ENCODE data around the gene PLEKHA3. TPM values are rescaled to one million over a fixed set of nuclear protein-coding genes. Genes with fewer than 3 reads are reported as not detected.
"Not testable (repeated sequence)": the region's sequence is repeated elsewhere in the genome, so short reads cannot be mapped to it uniquely, and the experiment has no call there.

The PLEKHA3 gene
- total RNA-seq, result 10 to 100 TPM; 20.4 to 34.1 TPM

DNA sequence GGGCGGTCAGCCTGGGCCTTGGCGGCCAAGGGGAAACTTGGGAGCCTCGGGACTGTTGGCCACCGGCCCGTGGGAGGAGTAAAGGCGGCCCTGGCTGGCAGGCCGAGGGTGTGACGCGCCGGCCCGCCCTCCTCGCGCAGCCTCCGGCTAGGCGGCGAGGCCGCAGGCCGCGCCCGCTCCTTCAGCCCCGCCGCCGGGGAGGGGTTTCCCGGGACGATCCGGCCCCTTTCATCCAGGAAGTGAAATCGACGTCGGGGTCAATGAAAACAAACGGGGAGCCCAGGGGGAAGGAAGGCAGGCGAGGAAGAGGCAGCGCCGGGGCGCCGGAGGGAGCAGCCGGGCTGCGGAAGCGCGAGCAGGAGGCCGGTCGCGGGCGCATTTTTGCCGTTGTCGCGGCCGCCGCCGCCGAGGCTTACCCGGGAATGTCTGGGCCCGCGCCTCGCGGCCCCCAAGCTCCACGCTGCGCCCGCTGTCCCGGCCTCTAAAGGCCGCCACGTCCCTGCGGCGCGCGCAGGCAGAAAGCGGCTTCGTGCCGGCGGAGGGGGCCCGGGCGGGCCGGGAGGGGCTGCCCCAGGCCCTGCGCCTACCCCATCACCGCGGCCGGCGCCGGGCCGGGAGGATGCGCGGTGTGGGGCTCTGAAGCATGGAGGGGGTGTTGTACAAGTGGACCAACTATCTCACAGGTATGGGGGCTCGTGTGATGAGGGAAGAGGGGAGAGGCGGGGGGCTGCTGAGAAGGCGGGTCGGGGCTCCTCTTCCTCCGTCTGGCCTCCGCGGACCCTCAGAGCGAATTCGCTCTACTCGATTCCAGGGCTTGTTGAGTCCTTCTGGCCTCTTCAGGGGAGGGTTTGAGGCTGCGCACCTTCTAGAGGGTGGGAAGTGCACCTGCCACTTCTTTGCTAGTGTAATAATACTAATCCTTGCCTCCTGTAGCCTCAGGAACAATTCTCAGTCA is at the start of gene PLEKHA3:
Gene PLEKHA3 (plus strand): TSS at position 231 of the 955 bp plus-strand sequence. CDS start 413 bp downstream, at position 644.
- Mint-ChIP-seq H3K36me3 (peaks cover 5 to 8% of the 10 kb centered on the region in 2 donors), H3K27ac (peak within 1 kb of the TSS; percentile 90 to 96), H3K9me3 (no peaks in the 10 kb centered on the region)
- peak; percentile 77 to 82 for ATAC-seq
- DNase-seq (ENCODE audit: low spot score in 2 of 2), result peak; percentile 73 to 89

DNA sequence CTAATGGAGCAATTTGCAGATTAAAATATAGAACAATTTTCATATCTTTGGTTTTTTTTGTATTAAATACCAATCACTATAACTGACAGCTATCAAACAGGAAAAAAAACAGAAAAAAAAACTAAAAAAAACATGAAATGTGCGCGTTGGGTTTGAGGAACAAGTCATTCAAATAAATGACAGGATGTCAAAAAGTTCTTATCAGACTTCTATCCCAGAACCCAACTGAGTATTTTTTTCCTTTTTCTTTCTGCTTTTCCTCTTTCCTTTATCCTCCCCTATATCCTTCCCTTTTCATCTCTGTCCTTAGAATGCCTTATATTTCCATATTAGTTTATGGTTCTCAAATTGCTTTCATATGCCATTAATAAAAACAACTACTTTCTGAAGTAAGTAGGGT is 43.6 kb upstream of the PLEKHA3 start:
- H3K9me3 Mint-ChIP-seq, result no peaks in the 10 kb centered on the region
- H3K27ac Mint-ChIP-seq, result no peak overlapping the region
- DNase-seq (ENCODE audit: low spot score in 2 of 2) (no peak), ATAC-seq (no peak)
- H3K36me3 Mint-ChIP-seq, result peaks cover 10 to 17% of the 10 kb centered on the region in 2 donors

DNA sequence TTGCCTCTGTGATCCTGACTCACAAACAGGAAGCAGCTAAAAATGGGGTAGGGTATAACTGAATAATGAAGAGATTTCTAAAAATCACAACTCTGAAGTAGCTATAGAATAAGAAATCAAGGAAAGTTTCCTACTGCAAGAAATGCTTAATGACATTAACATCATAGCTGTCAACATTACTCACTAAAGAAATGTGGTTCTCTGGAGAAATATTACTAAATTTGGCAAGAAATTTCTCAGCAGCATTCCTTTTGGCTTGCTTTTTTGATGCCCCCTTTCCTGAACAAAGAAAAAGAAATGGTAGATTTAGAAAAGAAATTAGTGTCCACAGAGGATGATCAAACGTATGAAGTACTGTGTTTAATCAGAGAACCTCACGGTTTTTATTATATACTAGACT is 38.8 kb upstream of the PLEKHA3 start:
- H3K9me3 Mint-ChIP-seq, result no peaks in the 10 kb centered on the region
- H3K27ac Mint-ChIP-seq, result no peak overlapping the region
- H3K36me3 Mint-ChIP-seq, result peaks cover 5 to 10% of the 10 kb centered on the region in 2 donors
- no peak for ATAC-seq
- DNase-seq (ENCODE audit: low spot score in 2 of 2), result no peak

DNA sequence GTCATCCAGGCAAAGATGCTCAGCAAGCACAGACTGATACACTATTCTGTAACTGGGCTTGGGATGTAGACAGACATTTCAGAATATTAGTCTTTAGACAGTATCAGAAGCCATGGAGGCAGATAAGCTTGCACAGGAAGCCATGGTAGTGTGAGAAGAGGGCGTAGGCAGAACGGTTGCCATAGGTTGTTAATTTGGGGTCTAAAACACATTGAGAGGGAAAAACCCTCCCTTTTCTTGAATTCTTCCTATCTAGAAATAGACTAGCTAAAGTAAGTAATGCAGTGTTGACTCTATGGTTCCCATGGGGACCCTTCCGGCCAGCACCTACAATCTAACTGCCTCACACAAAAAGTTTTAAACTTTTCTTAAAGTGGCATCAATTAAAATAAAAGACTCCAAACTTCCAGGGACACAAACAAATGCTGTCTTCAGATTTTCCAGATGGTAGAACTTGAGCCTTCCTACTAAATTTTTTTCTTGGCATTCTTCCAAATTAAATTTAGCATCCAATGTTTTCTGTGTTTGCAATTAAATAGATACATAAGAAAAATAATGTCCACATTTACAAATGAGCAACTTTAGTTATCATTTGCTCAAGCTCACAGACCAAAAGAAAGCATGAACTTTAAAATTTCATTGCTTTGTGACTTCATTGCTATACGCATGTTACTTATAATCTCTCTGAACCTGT is 31.1 kb upstream of the PLEKHA3 start:
- Mint-ChIP-seq H3K27ac (peak overlapping the region in 1 of 2 donors; percentile 95), H3K36me3 (peaks cover 29 to 31% of the 10 kb centered on the region in 2 donors), H3K9me3 (no peaks in the 10 kb centered on the region)
- DNase-seq (ENCODE audit: low spot score in 2 of 2) (no peak), ATAC-seq (no peak)

DNA sequence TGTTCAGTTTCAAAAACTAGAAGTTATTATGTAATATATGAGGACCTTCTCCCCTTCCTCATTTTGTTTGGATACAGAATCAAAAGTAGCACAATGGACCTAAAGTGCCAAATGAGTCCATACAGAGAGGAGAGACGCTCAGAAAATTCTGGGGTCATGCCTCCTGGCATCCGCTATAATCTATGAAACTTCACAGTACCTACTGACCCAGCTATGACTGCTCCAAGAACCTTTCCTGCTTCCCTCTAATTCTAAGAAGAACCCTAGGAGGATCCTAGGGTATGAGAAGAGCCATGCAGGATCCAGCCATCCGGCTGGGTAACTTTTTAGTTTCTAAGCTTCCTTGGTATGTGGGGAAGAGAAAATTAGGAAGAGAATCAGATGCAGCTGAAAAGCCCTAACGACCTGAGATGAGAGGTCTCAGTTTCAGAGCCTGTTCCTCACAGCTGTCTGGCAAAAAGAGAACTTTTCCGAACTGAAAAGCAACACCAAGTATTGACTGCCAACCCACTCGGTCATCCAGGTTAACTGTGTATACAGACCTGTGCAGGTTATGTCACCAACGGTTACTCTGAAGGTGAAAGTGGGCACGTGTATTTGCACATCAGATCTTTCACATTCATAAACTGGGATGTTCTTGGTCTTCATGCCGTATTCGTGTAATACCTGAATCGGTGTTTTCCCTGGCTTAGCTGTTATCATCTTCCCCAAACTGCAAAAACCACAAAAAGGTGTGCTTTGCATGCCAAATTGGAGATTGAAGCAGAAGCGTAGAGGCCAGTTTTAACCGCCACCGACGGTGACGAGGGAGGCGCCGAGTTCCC is 30.3 kb upstream of the PLEKHA3 start:
- ATAC-seq, result peak in 1 of 2 donors; percentile 1

DNA sequence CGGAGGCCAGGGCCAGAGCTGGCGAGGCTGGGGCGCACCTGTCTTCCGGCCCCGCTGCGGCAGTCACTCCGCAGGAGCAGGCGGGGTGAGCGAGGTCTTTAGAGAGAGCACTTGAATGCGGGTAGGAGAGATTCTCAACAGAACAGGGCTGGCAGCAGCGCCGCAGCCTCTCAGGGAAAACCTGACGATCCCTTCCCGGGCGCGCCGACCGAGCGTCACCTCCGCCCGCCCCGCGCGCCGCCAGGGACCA is 29.8 kb upstream of the PLEKHA3 start:
- Mint-ChIP-seq H3K27ac (peak overlapping the region; percentile 92 to 95), H3K9me3 (peaks cover 0 to 6% of the 10 kb centered on the region in 2 donors), H3K36me3 (peaks cover 29 to 31% of the 10 kb centered on the region in 2 donors)
- DNase-seq (ENCODE audit: low spot score in 2 of 2) (peak in 1 of 2 donors; percentile 89), ATAC-seq (peak in 1 of 2 donors; percentile 66)

More for the DNA sequence above, 30.3 kb upstream of the PLEKHA3 start:
- Mint-ChIP-seq H3K9me3 (peaks cover 0 to 5% of the 10 kb centered on the region in 2 donors), H3K27ac (peak overlapping the region; percentile 92 to 95), H3K36me3 (peaks cover 29 to 31% of the 10 kb centered on the region in 2 donors)
- DNase-seq (ENCODE audit: low spot score in 2 of 2), result no peak

DNA sequence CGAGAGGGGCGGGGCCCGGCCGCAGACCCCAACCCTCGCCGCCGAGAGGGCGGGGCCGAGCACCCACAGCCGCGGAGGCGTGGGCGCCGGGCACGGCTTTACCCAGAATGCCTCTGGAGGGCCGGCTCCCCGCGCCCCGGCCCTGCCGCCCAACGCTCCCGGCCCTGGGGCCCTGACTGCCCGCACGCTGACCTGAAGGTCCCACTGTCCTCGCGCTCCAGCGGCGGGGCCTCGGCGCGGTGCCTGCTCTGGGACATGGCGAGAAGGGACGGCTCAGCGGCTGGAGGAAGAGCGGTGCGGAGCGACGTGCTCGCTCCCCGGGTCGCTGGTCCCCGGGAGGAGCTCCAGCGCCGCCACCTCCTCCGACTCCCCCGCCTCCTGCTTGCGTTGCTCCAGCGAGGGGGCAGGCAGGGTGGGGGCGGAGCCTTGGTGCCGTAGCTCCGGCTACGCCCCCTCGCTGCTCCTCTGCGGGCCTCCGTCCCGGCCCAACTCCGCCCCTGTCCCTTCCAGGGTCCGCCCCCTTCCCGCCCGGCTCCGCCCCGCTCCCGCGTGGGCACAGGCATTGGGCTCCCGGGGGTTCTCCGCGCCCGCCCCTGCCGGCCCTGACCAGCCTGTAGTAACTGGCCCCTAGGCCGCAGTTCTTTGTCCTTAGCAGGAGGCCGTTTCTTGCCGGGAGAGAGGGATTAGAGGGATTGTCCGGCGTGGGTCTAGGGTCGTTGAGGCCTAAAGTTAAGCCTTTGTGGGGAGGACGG is 29.3 kb upstream of the PLEKHA3 start, which contains the start of the genes PJVK and PRKRA:
Gene PJVK (plus strand): TSS at position 605 of the 752 bp plus-strand sequence. CDS start 2,032 bp downstream, outside the sequence.
Gene PRKRA (minus strand): TSS at position 402 of the 752 bp plus-strand sequence. CDS start 145 bp downstream, at position 257.
- ATAC-seq (peak; percentile 89 to 91), DNase-seq (ENCODE audit: low spot score in 2 of 2) (peak; percentile 97)
- Mint-ChIP-seq H3K9me3 (peaks cover 0 to 6% of the 10 kb centered on the region in 2 donors), H3K36me3 (peaks cover 29 to 31% of the 10 kb centered on the region in 2 donors), H3K27ac (peak within 1 kb of the TSS; percentile 95 to 99)

DNA sequence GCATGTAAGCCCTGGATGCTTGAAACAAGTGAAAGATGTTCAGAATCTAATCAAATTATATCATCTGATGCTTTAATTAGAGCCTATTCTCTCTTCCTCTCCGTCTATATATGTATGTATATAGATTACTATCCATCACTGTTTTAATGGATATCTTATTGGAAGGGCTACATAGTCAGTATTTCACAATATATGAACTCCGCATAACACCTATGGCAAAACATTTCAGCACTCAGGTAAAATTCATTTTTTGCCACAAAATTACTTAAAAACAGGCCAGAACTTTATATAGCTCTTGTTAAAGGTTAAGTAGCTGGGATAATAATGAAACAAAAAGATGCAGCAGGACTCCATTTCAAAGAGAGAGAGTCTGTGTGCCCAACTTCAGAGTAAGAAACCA is 27.9 kb upstream of the PLEKHA3 start:
- Mint-ChIP-seq H3K27ac (no peak overlapping the region), H3K36me3 (peaks cover 26 to 29% of the 10 kb centered on the region in 2 donors), H3K9me3 (peaks cover 0 to 6% of the 10 kb centered on the region in 2 donors)
- DNase-seq (ENCODE audit: low spot score in 2 of 2) (no peak), ATAC-seq (no peak)

DNA sequence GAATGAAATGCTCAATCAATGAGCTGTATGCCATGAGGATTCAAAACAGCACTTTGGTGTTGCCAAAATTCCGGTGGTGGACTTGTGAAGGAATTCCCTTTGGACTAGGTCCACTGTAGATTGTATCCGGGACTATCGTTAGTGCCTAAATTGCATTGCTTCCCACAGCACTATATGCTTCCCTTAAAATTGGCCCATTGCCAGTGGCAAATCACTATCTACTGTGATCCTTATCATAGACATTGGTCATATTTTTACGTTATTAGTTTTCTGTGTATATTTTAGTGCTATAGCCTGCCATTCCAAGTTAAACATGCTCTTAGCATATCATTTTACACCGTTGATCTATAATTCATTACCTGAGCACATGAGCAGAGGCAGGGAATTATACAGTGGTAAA is 27.4 kb upstream of the PLEKHA3 start:
- H3K27ac Mint-ChIP-seq, result no peak overlapping the region
- H3K9me3 Mint-ChIP-seq, result peaks cover 0 to 6% of the 10 kb centered on the region in 2 donors
- DNase-seq (ENCODE audit: low spot score in 2 of 2), result no peak
- no peak for ATAC-seq
- H3K36me3 Mint-ChIP-seq, result peaks cover 21 to 29% of the 10 kb centered on the region in 2 donors

DNA sequence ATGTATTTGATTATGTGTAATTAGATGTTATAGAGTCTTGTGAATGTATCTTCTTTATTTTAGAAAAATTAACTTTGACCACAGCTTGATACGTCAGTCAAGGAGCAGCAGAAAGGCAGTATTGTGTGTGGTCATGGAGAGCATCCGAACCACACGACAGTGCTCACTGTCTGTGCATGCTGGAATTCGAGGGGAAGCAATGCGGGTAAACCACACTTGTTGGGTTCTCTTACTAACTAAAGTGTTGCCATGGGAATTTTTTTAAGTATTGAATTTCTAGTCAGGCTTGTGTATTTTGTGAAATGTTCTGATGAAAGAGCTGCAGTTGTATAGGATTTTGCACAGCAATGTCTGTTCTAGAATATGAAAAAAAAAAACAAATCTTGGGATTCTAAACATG is 24.3 kb upstream of the PLEKHA3 start:
- no peak for ATAC-seq
- peaks cover 6 to 8% of the 10 kb centered on the region in 2 donors for H3K36me3 Mint-ChIP-seq
- no peak for DNase-seq (ENCODE audit: low spot score in 2 of 2)
- H3K27ac Mint-ChIP-seq, result no peak overlapping the region
- peaks cover 0 to 6% of the 10 kb centered on the region in 2 donors for H3K9me3 Mint-ChIP-seq

DNA sequence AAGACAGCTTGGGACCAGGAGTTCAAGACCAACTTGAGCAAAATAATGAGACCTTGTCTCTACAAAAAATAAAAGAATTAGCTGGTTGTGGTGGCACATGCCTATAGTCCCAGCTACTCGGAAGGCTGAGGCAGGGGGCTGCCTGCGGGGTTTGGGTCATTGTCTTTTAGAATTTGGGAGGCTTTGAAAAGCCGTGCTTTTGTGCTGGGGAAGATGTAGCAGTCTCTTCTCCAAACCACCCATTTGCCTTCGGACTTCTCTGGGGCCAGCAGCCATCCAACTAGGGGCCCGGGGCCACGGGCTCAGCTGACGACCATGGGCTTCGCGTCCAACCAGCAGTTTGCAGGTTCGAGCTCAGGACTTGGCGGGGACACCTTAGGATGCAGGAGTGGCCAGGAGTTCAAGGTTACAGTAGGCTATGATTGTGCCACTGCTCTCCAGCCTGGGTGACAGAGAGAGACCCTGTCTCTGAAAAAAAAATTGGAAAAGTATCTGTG is 22.8 kb upstream of the PLEKHA3 start:
- no peaks in the 10 kb centered on the region for H3K36me3 Mint-ChIP-seq
- no peak for DNase-seq (ENCODE audit: low spot score in 2 of 2)
- H3K27ac Mint-ChIP-seq, result no peak overlapping the region
- H3K9me3 Mint-ChIP-seq, result peaks cover 0 to 6% of the 10 kb centered on the region in 2 donors
- no peak for ATAC-seq

DNA sequence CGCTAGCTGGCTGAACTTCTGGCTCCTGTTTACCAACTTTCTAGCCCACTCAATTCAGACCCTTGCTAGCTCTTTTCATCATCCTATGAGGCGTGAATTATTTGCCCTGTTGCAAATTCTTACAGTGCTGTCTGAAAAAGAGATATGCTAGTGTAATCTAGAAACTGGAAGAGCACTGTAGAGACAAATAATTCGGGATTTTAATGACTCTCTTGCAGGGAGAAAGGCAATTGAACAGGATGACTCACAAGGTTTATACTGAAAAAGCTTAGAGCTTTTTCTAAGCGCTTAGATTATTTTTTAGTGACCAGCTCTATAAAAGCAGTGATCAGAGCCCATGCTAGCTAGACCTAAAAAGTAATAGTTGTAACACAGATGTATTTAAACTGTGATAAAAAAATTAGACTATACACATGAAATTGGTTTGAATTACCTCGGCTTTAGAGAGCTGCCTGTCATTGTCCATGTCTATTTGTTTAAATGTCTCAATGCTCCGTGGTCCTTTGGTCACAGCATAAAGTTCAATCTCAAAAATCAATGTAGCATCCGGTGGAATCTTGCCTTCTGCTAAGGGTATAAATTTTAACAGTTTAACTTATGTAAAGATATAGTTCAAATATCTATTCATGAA is 10.9 kb upstream of the PLEKHA3 start:
- no peak for DNase-seq (ENCODE audit: low spot score in 2 of 2)
- Mint-ChIP-seq H3K36me3 (no peaks in the 10 kb centered on the region), H3K9me3 (no peaks in the 10 kb centered on the region), H3K27ac (no peak overlapping the region)
- no peak for ATAC-seq

DNA sequence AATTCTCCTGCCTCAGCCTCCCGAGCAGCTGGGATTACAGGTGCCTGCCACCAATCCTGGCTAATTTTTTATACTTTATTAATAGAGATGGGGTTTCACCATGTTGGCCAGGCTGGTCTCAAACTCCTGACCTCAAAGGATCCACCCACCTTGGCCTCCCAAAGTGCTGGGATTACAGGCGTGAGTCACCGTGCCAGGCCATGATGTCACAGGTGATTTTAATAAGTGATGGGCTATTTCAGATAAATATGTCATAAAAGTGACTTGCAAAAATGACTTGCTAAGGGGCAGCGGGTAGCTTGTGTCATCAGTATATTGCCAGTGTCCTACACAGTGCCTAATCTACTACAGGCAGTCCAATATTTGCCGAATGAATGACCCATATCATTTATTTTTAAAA is 8.9 kb upstream of the PLEKHA3 start:
- not testable (repeated sequence) for H3K9me3 Mint-ChIP-seq; ATAC-seq; DNase-seq (ENCODE audit: low spot score in 2 of 2); H3K36me3 Mint-ChIP-seq; H3K27ac Mint-ChIP-seq

DNA sequence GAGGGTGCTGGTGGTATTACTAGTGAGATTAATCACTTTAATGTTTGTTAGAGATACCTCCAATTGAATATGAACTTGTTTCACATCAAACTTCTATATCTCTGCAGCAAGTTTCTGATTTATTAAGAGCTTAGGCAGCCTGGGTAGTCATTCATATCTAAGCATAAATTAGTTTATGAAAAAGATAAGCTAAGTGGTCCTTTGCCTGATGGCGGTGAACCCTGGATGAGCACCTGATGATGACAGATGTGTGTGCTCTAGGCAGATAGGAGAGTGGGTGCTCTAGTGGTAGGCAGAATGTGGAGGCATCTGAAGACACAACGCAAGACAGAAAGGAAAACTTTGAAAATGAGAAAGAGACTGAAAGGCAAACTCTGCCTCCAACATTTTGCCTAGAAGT is 6.9 kb upstream of the PLEKHA3 start:
- DNase-seq (ENCODE audit: low spot score in 2 of 2) (no peak), ATAC-seq (no peak)
- H3K9me3 Mint-ChIP-seq, result no peaks in the 10 kb centered on the region
- no peak overlapping the region for H3K27ac Mint-ChIP-seq
- H3K36me3 Mint-ChIP-seq, result peaks cover 3% of the 10 kb centered on the region in 2 donors

DNA sequence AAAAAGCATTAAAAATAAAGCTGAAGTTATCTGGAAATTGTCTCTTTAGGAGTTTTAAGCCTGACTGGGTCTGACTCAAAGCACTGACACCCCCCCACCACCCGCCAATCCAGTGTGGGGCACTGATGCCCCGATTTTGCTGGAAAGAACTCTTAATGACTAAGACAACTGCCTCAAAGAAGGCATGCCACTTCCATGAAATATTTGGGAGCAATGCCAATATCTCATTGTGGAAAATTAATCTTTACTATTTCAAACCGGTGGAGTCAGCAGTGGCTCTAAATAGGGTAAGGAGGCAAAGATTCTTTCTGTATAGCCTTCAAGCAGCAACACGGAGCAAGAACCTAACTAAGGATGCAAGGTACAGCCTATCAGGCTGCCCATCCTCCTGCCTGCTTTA is 6.3 kb upstream of the PLEKHA3 start:
- DNase-seq (ENCODE audit: low spot score in 2 of 2), result no peak
- Mint-ChIP-seq H3K36me3 (peaks cover 4 to 5% of the 10 kb centered on the region in 2 donors), H3K27ac (no peak overlapping the region), H3K9me3 (no peaks in the 10 kb centered on the region)
- ATAC-seq, result no peak

Data from activated naive CD4-positive, alpha-beta T cell treated with anti-CD3 and anti-CD28 coated beads, Interleukin-2, amount 50 U/mL, for 72 hours (primary cell).